Heart left ventricle (tissue), 11 donors: Measurements from ENCODE around the gene KIF16B. TPM values are rescaled to one million over a fixed set of nuclear protein-coding genes. Genes with fewer than 3 reads are reported as not detected.

Experiments used
- polyA plus RNA-seq, 2 donors: library from polyadenylated mRNA; stranded (reverse); fragments of 200-250 nt; gene quantifications; one replicate each; pipeline ENCODE4 v1.2.3, GENCODE V29; 2013
- total RNA-seq, 9 donors: library from RNA; depleted of rRNA in 2 of 9; stranded (reverse); fragments of >200 nt in 2 of 9; fragmentation: NEBNext Ultra II Directional in 3 of 9; extraction: Animal tissue kit (Norgen Biotek cat#: 25700) in 3 of 9; gene quantifications; one replicate each; pipeline versions ENCODE4 v1.1.0 to v1.2.4, GENCODE V29; 2016 to 2023
- donor health status: ischemic (EF 13 %, LVEDD 7.1; RV severe dilation, severe dysfunction).
- donor health status: healthy with polysubstance abuse.
- donor health status: DM: no; HTN: yes; CAD: no.
- donor health status: DM: no; HTN: no; CAD: no.
- donor health status: ischemic (EF 25% LVEDD 5.7; RV mildly dilated, moderate dysfunction).
- donor health status: healthy.
- donor health status: DM: yes; HTN: yes; CAD: no.
- donor health status: PGD.
- donor health status: nonischemic (EF 23%, LVEDD 6.1; RV moderate dilation, normal function).

KIF16B gene
- total and polyA plus RNA-seq, 11 donors, result 8.8 to 31.8 (median 17.8) TPM

Other genes starting within 250 kb of the KIF16B start
- gene SNRPB2, start 156.6 kb upstream of the KIF16B start, total RNA-seq, result 10 to 100 TPM; 20.2 to 39.6 (median 31.3) TPM
- gene SNRPB2, start 156.6 kb upstream of the KIF16B start, polyA plus RNA-seq, result 10 to 100 TPM; 41.9 to 60.9 TPM
- gene OTOR, start 174.9 kb upstream of the KIF16B start, total RNA-seq, result not detected
- not detected for gene OTOR, start 174.9 kb upstream of the KIF16B start, polyA plus RNA-seq